IMR-90 (cell line): ENCODE results near the gene HPS4. TPM values are rescaled to one million over a fixed set of nuclear protein-coding genes. Genes with fewer than 3 reads are reported as not detected.

ENCODE experiments used
- ATAC-seq: fragments of 200-7000 bp; cut with Tn5 transposase; 2 replicates; pipeline ENCODE4 v1.9.1; 2020; ENCODE audit warnings: low read depth, mild to moderate bottlenecking, moderate library complexity
- BruUV-seq: library from RNA; stranded (reverse); fragments of 400-500 nt; replicated peaks from 2 replicates; lab custom pipeline; 2021; lab: Mats Ljungman, UMichigan
- CTCF ChIA-PET: fragments of 300-600 bp; formaldehyde crosslinking; extraction: SDS; loops from one replicate; lab custom pipeline; 2021; ENCODE audit warnings: antibody characterized with exemption; lab: Yijun Ruan, JAX
- POLR2A ChIA-PET: fragments of 300-600 bp; sonication (Branson Sonifier 250); formaldehyde crosslinking; loops from one replicate; lab custom pipeline; 2022; ENCODE audit warnings: antibody characterized with exemption; ENCODE audit not compliant: unreplicated experiment; lab: Charles Lee
- DNase-seq: peaks from one replicate; pipeline ENCODE4 v3.0.0; 2013
- H2AFZ ChIP-seq: replicated peaks from 2 replicates; pipeline ENCODE3; 2013; ENCODE audit warnings: low read length, mild to moderate bottlenecking; ENCODE audit not compliant: poor library complexity
- H2AK5ac ChIP-seq: 2 replicates; pipeline ENCODE4 v1.6.1; 2013; ENCODE audit warnings: low read depth, low read length, inconsistent platforms
- H2AK9ac ChIP-seq: replicated peaks from 2 replicates; pipeline ENCODE3; 2013; ENCODE audit warnings: mild to moderate bottlenecking, low read depth, low read length, moderate library complexity; ENCODE audit not compliant: poor library complexity
- H2BK120ac ChIP-seq: 2 replicates; pipeline ENCODE4 v1.6.1; 2013; ENCODE audit warnings: low read depth, low read length, inconsistent platforms
- H2BK15ac ChIP-seq: 3 replicates; pipeline ENCODE4 v1.6.1; 2013; ENCODE audit warnings: low read depth, low read length, inconsistent platforms
- H2BK20ac ChIP-seq: 2 replicates; pipeline ENCODE4 v1.6.1; 2013; ENCODE audit warnings: low read depth, mild to moderate bottlenecking, inconsistent platforms, low read length, moderate library complexity
- H2BK5ac ChIP-seq: 2 replicates; pipeline ENCODE4 v1.6.1; 2013; ENCODE audit warnings: mild to moderate bottlenecking, low read depth, low read length, inconsistent platforms; ENCODE audit not compliant: poor library complexity, severe bottlenecking
- H3K14ac ChIP-seq: replicated peaks from 2 replicates; pipeline ENCODE4 v1.6.1; 2013; ENCODE audit warnings: low read depth, low read length, inconsistent platforms
- H3K18ac ChIP-seq: 2 replicates; pipeline ENCODE4 v1.6.1; 2013; ENCODE audit warnings: low read depth, low read length, control low read depth
- H3K23ac ChIP-seq: 2 replicates; pipeline ENCODE4 v1.6.1; 2013; ENCODE audit warnings: low read depth, low read length, inconsistent platforms
- H3K27ac ChIP-seq: 2 replicates; pipeline ENCODE4 v1.5.1; 2013; ENCODE audit warnings: mild to moderate bottlenecking, control low read depth, low read length; ENCODE audit not compliant: insufficient read depth
- H3K27me3 ChIP-seq: 2 replicates; pipeline ENCODE4 v1.6.1; 2013; ENCODE audit warnings: low read length; ENCODE audit not compliant: control insufficient read depth, insufficient read depth
- H3K36me3 ChIP-seq: 2 replicates; pipeline ENCODE4 v1.6.1; 2013; ENCODE audit warnings: low read length, mixed read lengths; ENCODE audit not compliant: control insufficient read depth, insufficient read depth
- H3K4ac ChIP-seq: 2 replicates; pipeline ENCODE4 v1.6.1; 2013; ENCODE audit warnings: low read depth, low read length, inconsistent platforms
- H3K4me1 ChIP-seq: 2 replicates; pipeline ENCODE4 v1.6.1; 2013; ENCODE audit warnings: low read length, mixed read lengths; ENCODE audit not compliant: control insufficient read depth, insufficient read depth
- H3K4me2 ChIP-seq: 2 replicates; pipeline ENCODE4 v1.6.1; 2013; ENCODE audit warnings: low read depth, mild to moderate bottlenecking, control low read depth, low read length, moderate library complexity
- H3K4me3 ChIP-seq: 2 replicates; pipeline ENCODE4 v1.5.1; 2013; ENCODE audit warnings: low read depth, mild to moderate bottlenecking, control low read depth, low read length, moderate library complexity; ENCODE audit not compliant: insufficient read depth
- H3K56ac ChIP-seq: 2 replicates; pipeline ENCODE4 v1.6.1; 2013; ENCODE audit warnings: low read length, inconsistent platforms; ENCODE audit not compliant: insufficient read depth; ENCODE audit errors: extremely low read depth
- H3K79me1 ChIP-seq, 2 experiments: 2 replicates each; pipeline ENCODE4 v1.6.1; 2013; ENCODE audit warnings: low read length in 2 of 2, inconsistent platforms in 1 of 2, low read depth in 1 of 2
- H3K9ac ChIP-seq: 2 replicates; pipeline ENCODE4 v1.6.1; 2013; ENCODE audit warnings: low read depth, low read length, control low read depth
- H3K9me1 ChIP-seq: 2 replicates; pipeline ENCODE4 v1.6.1; 2013; ENCODE audit warnings: low read length, inconsistent platforms; ENCODE audit not compliant: insufficient read depth
- H3K9me3 ChIP-seq: 2 replicates; pipeline ENCODE4 v1.6.1; 2013; ENCODE audit warnings: low read length; ENCODE audit not compliant: control insufficient read depth, insufficient read depth
- H4K20me1 ChIP-seq: 2 replicates; pipeline ENCODE4 v1.6.1; 2013; ENCODE audit warnings: low read length, inconsistent platforms; ENCODE audit not compliant: insufficient read depth
- H4K5ac ChIP-seq: 2 replicates; pipeline ENCODE4 v1.6.1; 2013; ENCODE audit warnings: mild to moderate bottlenecking, low read depth, low read length, control low read depth
- H4K8ac ChIP-seq, 2 experiments: 2 replicates each; pipeline ENCODE4 v1.6.1; 2013; ENCODE audit warnings: low read depth in 2 of 2, low read length in 2 of 2, control low read depth in 1 of 2, inconsistent platforms in 1 of 2
- H4K91ac ChIP-seq: 2 replicates; pipeline ENCODE4 v1.6.1; 2013; ENCODE audit warnings: low read depth, low read length, inconsistent platforms; ENCODE audit not compliant: insufficient read depth
- CEBPB ChIP-seq: IDR thresholded peaks from 2 replicates; pipeline ENCODE4 v1.6.1; 2012; ENCODE audit warnings: low read depth, low read length, improper control_type of control experiment
- FOS ChIP-seq: fragments of 150-350 bp; IDR thresholded peaks from 2 replicates; pipeline ENCODE4 v1.6.1; 2016; ENCODE audit warnings: low read depth, low read length
- MAZ ChIP-seq: IDR thresholded peaks from 2 replicates; pipeline ENCODE4 v1.6.1; 2012; ENCODE audit warnings: low read depth, mild to moderate bottlenecking, low read length, improper control_type of control experiment, moderate library complexity, borderline replicate concordance
- NFE2L2 ChIP-seq: fragments of 150-350 bp; IDR thresholded peaks from 2 replicates; pipeline ENCODE4 v1.6.1; 2016; ENCODE audit warnings: low read depth, mild to moderate bottlenecking, low read length
- POLR2A ChIP-seq: IDR thresholded peaks from 2 replicates; pipeline ENCODE4 v1.6.1; 2012; ENCODE audit warnings: mild to moderate bottlenecking, low read depth, low read length
- RCOR1 ChIP-seq: IDR thresholded peaks from 2 replicates; pipeline ENCODE4 v1.6.1; 2012; ENCODE audit warnings: mild to moderate bottlenecking, low read length, improper control_type of control experiment; ENCODE audit not compliant: insufficient replicate concordance
- WGBS, 2 experiments: methylation state at CpG; one replicate each; pipeline versions ENCODE4 v1.1.5 to v1.1.7; 2013; ENCODE audit warnings: missing lambda C conversion rate in 2 of 2; ENCODE audit not compliant: insufficient read length in 1 of 2; ENCODE audit errors: extremely low coverage in 2 of 2; 5-methylcytosine and 5-hydroxymethylcytosine counted together
- dilution Hi-C: fragments of 300-500 bp; cut with HindIII; formaldehyde crosslinking; loops from one replicate; pipeline ENCODE4 v1.14.3; 2018; ENCODE audit warnings: low sequenced_read_pairs; ENCODE audit not compliant: unreplicated experiment
- in situ Hi-C: fragments of 300-500 bp; cut with MboI; formaldehyde crosslinking; loops from 3 replicates; pipeline ENCODE4 v1.14.3; 2019; ENCODE audit warnings: low sequenced_read_pairs, inconsistent platforms, mixed read lengths
- intact Hi-C: fragments of 100-400 bp; cut with micrococcal nuclease; formaldehyde crosslinking; loops from 2 replicates; pipeline ENCODE4 v1.10.0; 2022
- polyA plus RNA-seq, 3 experiments: library from polyadenylated mRNA; depleted of rRNA; stranded (reverse); fragments of >200 nt; gene quantifications; 2 replicates each; pipeline ENCODE4 v1.2.3, GENCODE V29; 2012; ENCODE audit warnings: low replicate concordance in 1 of 3
- total RNA-seq: library from RNA; depleted of rRNA; stranded (reverse); fragments of >200 nt; gene quantifications from 2 replicates; pipeline ENCODE4 v1.2.3, GENCODE V29; 2012
- TF ChIP-seq, protein P1 (sequence below): fragments of 150-350 bp; IDR thresholded peaks from 2 replicates; pipeline ENCODE4 v1.6.1; 2017; ENCODE audit warnings: mild to moderate bottlenecking, antibody characterized with exemption, low read length, low read depth

HPS4 gene
- total and polyA plus RNA-seq, 2 of the 4 experiments (the other 2 are of a cell fraction): 15.8 to 19.0 TPM

- H4K8ac ChIP-seq: no peak overlapping the region
- no peak overlapping the region for H3K4ac ChIP-seq
- H3K9me1 ChIP-seq: no peaks in the 10 kb centered on the region; the same call in 1 of the 2 replicates
- CTCF ChIA-PET: interaction anchor here (0.6 to 1.0 kb wide), 2 partner anchors 10 to 14 kb away, joined by 3 to 6 read pairs; no protein-coding TSS in a partner anchor
- ATAC-seq: peak; percentile 96
- H3K9me3 ChIP-seq: no peaks in the 10 kb centered on the region
- DNase-seq: peak; percentile 73
- no peak overlapping the region for H3K23ac ChIP-seq
- in situ Hi-C loops (no loop called here), dilution Hi-C loops (no loop called here), intact Hi-C loops (no loop called here)
- POLR2A ChIA-PET: no interaction called here
- 0% methylated on average over 2 of the region's 9 CpGs; no CpG with 5 or more reads in 1 of the 2 experiments for WGBS, 2 experiments
- no peak overlapping the region for H3K4me2 ChIP-seq
- no peak overlapping the region for H3K4me3 ChIP-seq
- H4K20me1 ChIP-seq: peaks cover 3% of the 10 kb centered on the region; the same call in 1 of the 2 replicates
- H3K27ac ChIP-seq: no peak overlapping the region
- no peak overlapping the region for H3K18ac ChIP-seq
- H3K14ac ChIP-seq: no peak overlapping the region
- H3K4me1 ChIP-seq: no peaks in the 10 kb centered on the region
- H2AFZ ChIP-seq: no peak overlapping the region
- no peak overlapping the region for H2AK5ac ChIP-seq
- no peaks in the 10 kb centered on the region for H3K79me1 ChIP-seq
- H2BK15ac ChIP-seq: no peak overlapping the region
- H3K27me3 ChIP-seq: peaks cover 20% of the 10 kb centered on the region
- H3K36me3 ChIP-seq: no peaks in the 10 kb centered on the region
- TF ChIP-seq MAZ: peak; percentile 31; the same call in 1 of the 2 replicates
- TF ChIP-seq POLR2A: no peak
- TF ChIP-seq, protein P1, sequence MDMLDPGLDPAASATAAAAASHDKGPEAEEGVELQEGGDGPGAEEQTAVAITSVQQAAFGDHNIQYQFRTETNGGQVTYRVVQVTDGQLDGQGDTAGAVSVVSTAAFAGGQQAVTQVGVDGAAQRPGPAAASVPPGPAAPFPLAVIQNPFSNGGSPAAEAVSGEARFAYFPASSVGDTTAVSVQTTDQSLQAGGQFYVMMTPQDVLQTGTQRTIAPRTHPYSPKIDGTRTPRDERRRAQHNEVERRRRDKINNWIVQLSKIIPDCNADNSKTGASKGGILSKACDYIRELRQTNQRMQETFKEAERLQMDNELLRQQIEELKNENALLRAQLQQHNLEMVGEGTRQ: no peak
- TF ChIP-seq FOS: peak; percentile 59; the same call in 1 of the 2 replicates
- no peak for TF ChIP-seq RCOR1
- TF ChIP-seq NFE2L2: no peak
- 0 out of 2 replicates have a peak, but pooled peaks have one; percentile 11 for TF ChIP-seq CEBPB
- H2BK5ac ChIP-seq: no peak overlapping the region
- no peak overlapping the region for H3K9ac ChIP-seq
- H3K56ac ChIP-seq: no peak overlapping the region
- no peak overlapping the region for H4K5ac ChIP-seq
- no peak overlapping the region for H2BK20ac ChIP-seq
- H2BK120ac ChIP-seq: no peak overlapping the region
- no peak overlapping the region for H4K91ac ChIP-seq
- BruUV-seq: no TSS peak
- H2AK9ac ChIP-seq: no peak overlapping the region
Measured at GRCh38 chr22:26416670-26417276, 66.8 kb downstream of the HPS4 start.
